HG02852 (cell line): Measurements from ENCODE around the gene LRRC4B.

Source experiments
- ATAC-seq: cut with Tn5 transposase; IDR thresholded peaks from one replicate; pipeline ENCODE4 v1.9.1; 2021; ENCODE audit warnings: mild to moderate bottlenecking, moderate library complexity; ENCODE audit not compliant: unreplicated experiment

The LRRC4B gene

DNA sequence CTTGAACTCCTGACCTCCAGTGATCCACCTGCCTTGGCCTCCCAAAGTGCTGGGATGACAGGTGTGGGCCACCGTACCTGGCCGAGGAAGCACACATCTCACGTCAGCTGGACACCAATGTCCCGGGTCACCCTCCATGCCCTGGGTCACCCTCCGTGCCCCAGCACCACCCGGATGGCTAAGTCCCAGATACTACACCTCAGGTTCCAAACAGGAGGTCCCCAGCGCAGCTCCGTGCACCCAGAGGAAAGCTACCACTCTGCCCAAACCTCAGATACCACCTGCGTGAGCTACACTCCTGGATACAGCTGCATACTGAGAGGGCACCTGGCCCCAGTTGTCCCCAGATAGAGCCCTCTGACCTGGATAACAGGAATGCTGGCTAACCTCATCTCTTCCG, 14.0 kb downstream of the LRRC4B start:
- no peak for ATAC-seq

DNA sequence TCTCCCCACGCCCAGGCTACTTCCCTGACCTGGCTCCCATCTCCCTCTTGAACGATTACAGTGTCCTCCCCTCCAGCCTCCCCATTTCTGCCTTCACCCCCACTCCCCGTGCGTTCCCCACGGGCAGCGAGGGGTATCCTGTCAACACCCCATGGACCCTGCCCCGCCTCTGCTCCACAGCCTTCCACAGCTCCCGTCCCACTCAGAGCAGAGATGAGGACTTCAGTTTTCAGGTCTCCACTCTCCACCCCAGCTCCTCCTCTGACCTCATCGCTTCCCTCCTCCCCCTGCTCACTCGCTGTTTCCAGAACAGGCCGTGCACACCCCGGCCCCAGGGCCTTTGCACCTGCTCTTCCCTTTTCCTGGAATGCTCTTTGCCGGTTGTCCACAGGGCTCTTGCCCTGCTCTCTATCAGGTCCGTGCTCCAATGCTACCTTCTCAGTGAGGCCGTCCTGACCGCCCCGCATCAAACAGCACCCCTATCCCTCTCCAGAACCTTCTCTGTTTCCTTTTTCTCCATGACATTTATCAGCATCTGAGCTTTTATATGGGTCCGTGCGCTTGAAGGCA, 15.0 kb downstream of the LRRC4B start:
- no peak for ATAC-seq

DNA sequence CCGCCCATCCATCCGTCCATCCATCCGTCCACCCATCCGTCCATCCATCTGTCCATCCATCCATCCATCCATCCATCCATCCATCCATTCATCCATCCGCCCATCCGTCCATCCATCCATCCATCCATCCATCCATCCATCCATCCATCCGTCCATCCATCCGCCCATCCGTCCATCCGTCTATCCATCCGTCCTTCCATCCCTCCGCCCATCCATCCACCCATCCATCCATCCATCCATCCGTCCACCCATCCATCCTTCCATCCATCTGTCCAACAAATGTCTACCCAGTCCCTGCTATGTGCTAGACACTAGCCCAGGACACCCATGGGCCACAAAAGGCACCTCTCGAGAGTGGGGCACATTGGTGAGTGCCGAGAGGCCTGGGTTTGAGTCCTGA, 15.7 kb downstream of the LRRC4B start:
- ATAC-seq = no peak

DNA sequence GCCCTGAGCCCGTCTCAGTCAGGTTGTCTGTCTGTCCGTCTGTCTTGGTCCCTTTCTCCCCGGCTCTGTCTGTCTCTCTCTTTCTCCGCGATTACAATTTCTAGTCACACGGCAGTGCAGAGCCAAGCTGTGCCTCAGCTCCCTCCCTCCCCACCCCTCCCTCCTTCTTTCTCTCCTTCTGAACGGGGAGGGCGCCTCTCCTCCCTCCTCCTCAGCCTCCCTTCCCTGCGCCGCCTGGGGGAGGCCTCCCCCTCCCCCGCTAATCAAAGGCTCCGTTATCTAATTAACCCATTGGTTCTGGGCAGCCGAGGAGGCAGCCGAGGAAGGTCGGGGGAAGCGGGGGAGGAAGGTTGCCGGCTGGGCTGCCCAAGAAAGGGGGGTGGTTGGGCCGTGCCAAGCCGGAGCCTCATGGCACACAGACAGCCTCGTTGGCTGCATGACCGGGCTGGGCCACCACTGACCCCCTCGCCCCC, 16.5 kb downstream of the LRRC4B start:
- no peak for ATAC-seq

DNA sequence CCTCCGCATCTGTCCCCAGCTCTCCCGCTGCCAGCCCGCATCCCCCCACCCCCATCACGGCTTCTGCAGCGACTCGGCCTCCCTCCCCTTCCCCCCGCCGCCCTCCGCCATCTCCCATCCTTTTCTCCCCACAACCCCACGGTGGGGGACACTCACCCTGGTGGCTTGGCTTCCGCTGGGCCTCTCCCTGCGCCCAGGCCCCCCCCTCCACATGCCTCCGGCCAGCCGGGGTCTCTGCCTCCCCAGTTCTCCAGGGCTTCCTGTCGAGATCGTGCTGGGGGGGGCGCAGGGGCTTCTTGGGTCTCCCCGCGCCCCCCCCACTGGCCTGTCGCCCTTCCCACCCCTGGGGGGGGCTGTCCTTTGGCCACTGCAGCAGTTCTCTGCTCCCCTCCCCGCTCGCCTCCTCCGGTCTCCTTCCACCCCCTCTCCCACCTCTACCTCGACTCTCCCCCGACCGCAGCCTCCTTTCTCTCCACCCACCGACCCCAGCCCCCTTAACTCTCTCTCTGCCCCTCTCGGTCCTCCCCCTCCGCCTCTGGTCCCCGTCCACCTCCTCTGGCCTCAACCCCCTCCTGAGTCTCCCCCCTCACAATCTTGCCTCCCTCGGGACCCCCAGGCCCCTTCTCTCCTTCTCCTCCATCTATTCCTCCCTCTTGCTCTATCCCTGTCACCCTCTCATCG, 17.1 kb downstream of the LRRC4B start:
- ATAC-seq = no peak

DNA sequence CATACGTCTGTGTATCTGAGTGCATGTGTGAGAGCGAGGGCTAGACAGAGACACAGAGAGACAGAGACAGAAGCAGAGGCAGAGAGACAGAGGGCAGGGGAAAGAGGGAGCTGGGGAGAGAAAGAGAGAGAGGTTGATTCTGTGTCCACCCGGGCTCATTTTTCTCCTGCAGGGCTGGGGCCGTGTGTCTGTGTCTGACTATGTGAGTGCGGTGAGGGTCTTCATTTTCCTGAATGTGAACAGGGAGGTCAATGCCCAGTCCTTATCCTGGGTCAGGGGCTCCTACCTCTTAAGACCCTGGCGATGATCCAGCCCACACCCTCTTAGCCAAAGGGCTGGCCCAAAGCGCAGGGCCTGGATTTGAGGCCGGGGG, 17.7 kb downstream of the LRRC4B start:
- no peak for ATAC-seq

DNA sequence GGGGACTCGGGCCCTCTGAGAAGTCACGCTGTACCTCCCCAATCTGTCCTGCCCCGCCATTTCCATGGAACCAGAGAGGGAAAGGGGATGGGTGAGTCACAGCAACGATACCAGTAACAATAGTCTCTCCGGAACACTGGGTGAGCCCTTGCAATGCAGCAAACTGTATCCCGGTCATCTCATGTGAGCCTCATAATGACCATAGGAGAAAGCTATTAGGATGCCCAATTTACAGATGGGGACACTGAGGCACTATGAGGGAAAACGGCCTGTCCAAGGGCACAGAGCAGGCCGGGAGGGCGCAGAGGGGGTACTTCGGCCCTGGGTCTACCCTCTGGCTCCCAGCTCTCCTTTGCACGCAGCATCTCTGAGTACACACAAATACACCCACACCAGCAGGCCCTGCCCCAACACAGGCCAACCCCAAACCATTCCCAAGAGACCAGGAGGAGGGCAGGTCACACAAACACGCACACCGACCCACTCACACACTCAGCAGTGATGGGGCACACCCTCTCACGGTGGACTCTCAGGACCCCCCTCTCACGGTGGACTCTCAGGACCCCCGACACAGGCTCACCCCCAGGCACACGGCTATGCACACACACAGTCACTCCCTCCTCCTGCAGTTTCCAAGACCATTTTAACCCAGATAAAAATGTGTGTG, 18.2 kb downstream of the LRRC4B start:
- ATAC-seq = no peak

DNA sequence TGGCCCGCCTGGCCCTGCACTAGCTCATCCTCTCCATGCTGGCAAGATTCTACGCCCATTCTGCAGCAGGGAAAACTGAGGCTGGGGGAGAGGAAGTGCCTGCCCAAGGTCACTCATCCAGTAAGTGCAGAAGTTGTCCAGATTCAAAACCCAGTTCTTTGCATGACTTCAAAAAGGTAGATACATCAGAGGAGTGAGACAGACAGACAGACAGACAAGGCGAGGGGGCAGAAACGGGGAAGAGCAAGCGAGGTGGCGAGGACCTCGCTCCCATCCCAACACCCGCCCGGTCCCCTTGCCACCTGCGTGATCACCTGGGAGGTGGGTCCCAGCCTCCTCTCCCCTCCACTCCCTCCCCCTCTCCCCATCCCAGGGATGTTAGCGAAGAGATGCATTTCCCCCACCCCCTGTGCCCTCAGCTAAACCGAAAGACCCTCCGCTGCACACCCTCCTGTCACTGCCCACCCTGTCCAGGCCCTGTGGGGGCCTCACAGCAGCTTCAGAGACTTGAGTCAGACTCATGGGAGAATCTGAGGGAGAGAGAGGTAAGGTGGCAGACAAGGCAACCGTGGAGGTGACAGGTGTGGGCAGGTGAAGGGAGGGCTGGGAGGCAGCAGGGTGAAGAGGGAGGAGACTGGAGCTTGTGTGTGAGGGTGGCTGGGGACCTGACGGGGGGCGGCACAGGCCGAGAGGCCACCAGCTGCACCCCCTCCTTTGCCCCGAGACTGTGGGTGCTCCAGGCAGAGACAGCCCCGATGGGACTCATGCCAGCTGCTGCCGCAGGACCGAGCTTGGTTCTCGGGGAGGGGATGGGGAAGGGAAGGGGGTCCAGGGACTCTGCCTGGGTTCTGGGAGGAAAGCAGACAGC, 18.9 kb downstream of the LRRC4B start:
- ATAC-seq = no peak

DNA sequence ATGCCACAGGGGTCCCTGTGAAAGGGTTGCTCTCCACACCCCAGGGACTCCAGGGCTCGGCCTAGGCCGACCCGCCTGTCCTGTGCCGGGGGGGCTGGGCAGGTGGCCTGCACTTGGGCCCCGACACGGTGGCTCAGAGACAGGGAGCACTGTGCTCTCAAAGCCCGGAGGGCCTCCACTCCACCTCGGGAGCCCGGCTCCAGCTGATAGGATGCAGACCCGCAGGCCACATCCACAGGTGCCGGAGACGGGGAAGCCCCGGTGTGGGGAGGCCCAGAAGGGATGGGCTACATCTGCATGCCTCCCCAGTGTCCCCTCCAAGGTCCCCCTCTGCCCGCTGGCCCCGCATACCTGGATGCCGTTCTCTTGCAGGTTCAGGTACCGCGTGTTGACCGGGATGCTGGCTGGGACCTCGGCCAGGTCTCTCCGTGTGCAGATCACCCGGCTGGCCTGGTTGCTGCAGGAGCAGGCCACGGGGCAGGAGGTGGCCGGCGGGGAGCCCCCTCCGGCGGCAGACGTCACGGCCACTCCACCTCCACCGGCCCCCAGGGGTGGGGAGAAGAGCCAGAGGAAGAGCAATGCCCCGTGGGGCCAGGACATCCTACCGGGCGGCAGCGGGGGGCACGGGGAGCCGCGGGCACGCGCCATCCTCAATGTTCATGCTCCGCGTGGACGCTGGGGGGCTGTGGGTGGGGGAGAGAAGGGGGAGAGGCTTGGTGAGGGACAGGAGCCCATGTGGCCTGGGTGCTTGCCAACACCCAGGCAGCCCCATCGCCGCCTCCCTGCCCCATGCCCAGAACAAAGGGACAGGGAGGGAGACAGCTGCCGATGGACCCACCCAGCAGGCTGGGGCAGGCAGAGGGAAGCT, 19.8 kb downstream of the LRRC4B start:
- no peak for ATAC-seq

DNA sequence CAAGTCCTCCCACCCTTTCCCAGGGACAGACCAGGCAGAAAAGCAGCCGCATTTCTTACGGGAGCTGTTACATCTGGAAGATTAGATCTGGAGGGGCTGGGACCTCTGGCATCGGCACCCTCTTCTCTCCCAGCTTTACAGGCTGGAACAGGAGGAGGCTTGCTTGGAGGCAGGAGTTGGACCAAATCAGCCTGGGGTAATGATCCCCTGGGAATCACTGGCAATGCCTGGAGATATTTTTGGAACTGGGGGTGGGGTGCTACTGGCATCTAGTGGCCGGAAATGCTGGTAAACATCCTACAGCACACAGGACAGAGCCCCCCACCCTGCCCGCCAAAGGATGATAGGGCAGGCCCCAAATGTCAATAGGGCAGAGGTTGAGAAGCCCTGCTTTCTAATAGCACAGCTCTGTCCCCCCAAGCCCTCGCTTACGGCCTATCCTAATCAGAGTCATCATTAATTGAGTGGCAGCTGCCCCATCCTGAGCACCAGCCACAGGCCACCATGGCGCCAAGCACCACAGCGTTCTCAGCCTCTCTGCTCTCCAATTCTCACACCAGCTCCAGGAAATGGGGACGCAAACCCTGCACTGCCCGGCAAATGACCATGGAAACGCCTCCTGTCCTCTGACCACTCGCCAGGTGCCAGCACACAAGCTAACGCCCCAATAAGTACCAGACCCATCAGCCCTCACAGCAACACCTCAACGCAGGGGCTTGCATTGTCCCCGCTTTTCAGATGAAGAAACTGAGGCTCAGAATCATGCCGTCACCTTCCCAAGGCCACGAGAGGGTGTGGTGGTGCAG, 20.6 kb downstream of the LRRC4B start:
- ATAC-seq = no peak

DNA sequence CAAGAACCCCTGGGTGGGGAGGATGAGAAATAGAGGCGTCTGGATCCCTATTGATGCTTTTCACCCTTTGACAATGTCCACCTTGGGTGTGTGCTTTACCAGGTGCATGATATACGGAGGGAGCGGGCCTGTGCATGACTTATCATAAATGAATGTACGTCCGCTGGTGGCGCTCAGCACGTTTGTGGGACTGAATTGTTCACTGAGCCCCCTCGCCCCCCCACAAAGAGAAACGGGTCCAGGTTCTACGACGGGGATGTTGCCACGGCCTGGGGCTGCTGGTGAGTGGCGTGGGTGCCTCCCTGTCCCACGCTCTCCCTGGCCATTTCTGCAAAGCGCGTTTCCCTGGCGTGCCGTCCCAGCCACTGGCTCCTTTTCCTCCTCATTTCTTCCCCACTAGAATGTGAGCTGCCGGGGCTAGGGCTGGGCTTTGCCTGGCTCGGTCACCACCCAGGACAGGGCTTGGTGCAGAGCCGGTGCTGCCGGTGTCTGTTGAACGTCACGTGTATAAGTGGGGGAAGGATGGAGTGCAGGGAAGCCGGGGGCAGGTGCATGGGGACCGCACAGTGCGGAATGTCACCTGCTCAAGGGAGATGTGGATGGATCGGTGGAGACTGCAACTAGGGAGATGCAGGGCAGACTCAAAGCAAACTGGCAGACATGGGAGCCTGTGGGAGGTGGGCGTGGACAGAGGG, 21.6 kb downstream of the LRRC4B start:
- no peak for ATAC-seq

DNA sequence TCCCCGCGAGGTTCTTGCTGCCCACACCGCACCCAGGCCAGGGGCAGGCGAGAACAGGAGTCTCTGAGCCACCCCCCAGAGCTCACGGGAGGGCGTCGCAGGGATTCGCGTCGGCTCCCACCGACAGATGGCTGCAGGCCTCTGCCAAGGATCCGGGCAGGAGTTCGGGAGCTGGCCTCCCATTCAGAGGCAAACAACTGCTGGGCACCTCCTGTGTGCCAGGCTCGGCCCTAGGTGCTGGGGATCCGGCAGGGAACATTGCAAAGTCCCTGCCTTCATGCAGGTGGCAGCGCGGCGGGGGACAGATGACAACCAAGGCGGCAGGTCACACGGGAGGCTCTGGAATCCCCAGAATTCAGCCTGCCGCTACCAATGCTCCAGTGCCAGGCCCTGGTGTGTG, 25.3 kb downstream of the LRRC4B start:
- ATAC-seq = no peak

DNA sequence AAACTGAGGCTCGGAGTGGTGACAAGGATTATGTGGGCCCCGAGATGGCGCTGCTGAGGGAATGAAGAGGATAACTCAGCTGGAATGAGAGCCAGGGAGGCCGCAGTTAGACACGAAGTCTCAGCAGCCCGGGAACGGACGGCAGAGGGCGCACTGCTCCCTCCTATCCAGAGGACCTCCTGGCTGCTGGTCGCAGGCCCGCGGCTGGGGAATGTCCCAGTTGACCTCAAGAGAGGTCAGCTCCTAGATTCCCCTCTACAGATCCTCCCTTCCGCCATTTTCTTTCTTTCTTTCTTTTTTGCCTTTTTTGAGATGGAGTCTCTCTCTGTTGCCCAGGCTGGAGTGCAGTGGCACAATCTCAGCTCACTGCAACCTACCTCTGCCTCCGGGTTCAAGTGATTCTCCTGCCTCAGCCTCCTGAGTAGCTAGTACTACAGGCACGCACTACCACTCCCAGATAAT, 30.4 kb downstream of the LRRC4B start:
- no peak for ATAC-seq

DNA sequence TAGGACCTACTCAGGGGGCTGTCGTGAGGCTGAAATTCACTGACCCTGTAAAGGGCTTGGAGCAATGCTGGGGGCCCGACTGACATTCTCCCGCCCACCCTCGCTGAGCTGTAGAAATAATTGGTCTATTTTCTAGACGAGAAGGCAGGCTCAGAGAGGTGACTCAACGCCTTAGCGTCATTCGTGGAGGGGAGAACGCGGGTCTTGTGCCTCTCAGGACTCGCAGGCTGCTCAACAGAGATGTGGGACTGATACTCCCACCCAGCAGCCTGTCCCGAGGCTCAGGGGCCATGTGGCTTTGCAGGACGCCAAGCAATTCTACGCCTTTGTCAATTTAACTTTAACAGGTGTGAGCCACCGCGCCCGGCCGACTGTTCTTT, 30.9 kb downstream of the LRRC4B start:
- ATAC-seq = no peak

DNA sequence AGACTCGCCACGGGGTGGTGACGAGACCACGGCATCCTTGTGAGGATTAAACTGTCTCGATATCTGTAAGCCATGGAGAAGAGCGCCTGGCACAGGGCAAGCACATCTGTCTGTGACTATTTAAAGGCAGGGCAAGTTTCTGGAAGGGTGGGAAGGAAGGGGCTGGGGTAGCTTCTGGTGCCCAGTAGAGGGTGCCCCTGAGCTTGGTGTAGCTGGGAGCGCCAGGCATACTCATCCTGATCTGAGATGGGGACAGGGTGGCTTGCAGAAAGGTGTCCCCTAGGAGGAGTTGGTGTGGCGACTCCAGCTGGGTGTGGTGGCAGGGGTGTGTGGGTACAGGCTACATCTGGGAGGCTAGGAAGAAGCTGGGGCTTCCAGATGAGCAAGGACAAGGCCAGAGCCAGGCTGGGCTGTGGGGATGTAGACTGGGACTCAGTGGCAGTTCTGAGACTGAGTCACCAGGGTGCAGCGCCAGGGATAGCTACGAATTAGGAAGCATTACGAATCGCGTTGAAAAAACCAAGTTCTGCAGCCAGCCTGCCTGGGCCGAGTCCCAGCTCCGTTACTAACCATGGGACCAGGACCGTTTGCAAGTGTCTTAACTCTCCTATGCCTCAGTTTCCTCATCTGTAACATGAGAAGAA, 31.5 kb downstream of the LRRC4B start:
- no peak for ATAC-seq

DNA sequence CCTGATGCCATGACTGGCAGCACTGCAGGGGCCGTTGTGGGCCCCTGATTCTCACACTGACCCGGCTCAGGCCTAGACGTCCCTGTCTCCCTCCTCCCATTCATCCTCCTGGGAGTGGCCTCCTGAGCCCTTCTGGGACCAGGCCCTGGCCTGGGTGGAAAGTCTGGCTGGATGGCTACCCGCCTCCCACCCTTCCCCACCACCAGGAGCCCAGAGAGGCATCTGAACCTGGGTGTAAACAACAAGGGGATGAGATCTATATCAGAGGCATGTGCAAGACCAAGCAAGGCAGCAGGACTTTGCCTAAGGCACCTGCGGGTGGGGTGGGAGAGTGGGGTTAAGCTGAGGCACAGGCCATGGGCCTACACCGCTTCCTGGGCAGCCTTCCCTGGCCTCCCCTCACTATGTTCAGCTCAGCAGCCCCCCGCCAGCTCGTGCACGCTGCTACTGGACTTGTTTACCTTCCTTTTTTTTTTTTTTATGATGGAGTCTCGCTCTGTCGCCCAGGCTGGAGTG, 32.5 kb downstream of the LRRC4B start:
- no peak for ATAC-seq

DNA sequence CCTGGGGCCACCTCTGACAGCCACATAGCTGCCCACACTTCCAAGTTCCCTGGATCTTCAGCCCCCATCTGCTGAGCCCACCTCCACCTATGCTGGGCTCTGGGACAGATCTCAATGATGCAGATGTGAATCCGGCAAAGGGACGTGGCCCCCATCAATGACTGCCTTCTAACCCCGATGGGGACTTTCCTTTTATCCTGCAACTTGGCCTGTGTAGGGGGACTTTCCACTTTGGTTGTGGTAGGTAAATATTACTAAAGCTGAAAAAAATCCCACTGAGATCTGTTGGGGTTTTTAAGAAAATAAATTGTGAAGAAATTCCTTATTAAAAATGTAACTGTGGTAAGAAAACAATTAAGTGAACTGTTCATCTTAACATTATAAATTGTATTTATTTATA, 33.8 kb downstream of the LRRC4B start:
- no peak for ATAC-seq

DNA sequence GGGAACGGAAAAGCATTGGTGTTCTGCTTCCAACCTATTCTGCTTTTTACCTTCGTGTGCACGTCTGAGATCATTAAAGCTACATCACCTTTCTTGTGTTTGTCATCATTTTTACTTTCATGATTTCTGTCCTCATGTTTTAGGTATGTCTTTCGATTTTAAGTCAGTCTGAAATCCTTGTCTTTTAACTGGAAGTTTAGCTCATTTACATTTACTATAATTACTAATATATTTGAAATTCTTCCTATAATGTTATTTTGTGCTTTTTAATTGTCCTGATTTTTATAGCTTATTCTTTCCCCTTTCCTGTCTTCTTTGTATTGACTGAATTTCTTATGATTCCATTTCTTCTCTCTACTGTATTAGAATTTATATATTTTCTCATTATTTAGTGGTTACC, 35.3 kb downstream of the LRRC4B start:
- ATAC-seq = no peak
